IMR-90 (cell line): Measurements from ENCODE around the gene KDM4B. TPM values are rescaled to one million over a fixed set of nuclear protein-coding genes. Genes with fewer than 3 reads are reported as not detected.
A peak's percentile ranks its signal among the peaks of the same experiment; 100 is the strongest.

Experiments used
- ATAC-seq: fragments of 200-7000 bp; cut with Tn5 transposase; 2 replicates; pipeline ENCODE4 v1.9.1; 2020; ENCODE audit warnings: low read depth, mild to moderate bottlenecking, moderate library complexity
- BruUV-seq: library from RNA; stranded (reverse); fragments of 400-500 nt; replicated peaks from 2 replicates; lab custom pipeline; 2021; lab: Mats Ljungman, UMichigan
- CTCF ChIA-PET: fragments of 300-600 bp; formaldehyde crosslinking; extraction: SDS; loops from one replicate; lab custom pipeline; 2021; ENCODE audit warnings: antibody characterized with exemption; lab: Yijun Ruan, JAX
- POLR2A ChIA-PET: fragments of 300-600 bp; sonication (Branson Sonifier 250); formaldehyde crosslinking; loops from one replicate; lab custom pipeline; 2022; ENCODE audit warnings: antibody characterized with exemption; ENCODE audit not compliant: unreplicated experiment; lab: Charles Lee
- DNase-seq: peaks from one replicate; pipeline ENCODE4 v3.0.0; 2013
- H2AFZ ChIP-seq: replicated peaks from 2 replicates; pipeline ENCODE3; 2013; ENCODE audit warnings: low read length, mild to moderate bottlenecking; ENCODE audit not compliant: poor library complexity
- H2AK5ac ChIP-seq: 2 replicates; pipeline ENCODE4 v1.6.1; 2013; ENCODE audit warnings: low read depth, low read length, inconsistent platforms
- H2AK9ac ChIP-seq: replicated peaks from 2 replicates; pipeline ENCODE3; 2013; ENCODE audit warnings: mild to moderate bottlenecking, low read depth, low read length, moderate library complexity; ENCODE audit not compliant: poor library complexity
- H2BK120ac ChIP-seq: 2 replicates; pipeline ENCODE4 v1.6.1; 2013; ENCODE audit warnings: low read depth, low read length, inconsistent platforms
- H2BK15ac ChIP-seq: 3 replicates; pipeline ENCODE4 v1.6.1; 2013; ENCODE audit warnings: low read depth, low read length, inconsistent platforms
- H2BK20ac ChIP-seq: 2 replicates; pipeline ENCODE4 v1.6.1; 2013; ENCODE audit warnings: low read depth, mild to moderate bottlenecking, inconsistent platforms, low read length, moderate library complexity
- H2BK5ac ChIP-seq: 2 replicates; pipeline ENCODE4 v1.6.1; 2013; ENCODE audit warnings: mild to moderate bottlenecking, low read depth, low read length, inconsistent platforms; ENCODE audit not compliant: poor library complexity, severe bottlenecking
- H3K14ac ChIP-seq: replicated peaks from 2 replicates; pipeline ENCODE4 v1.6.1; 2013; ENCODE audit warnings: low read depth, low read length, inconsistent platforms
- H3K18ac ChIP-seq: 2 replicates; pipeline ENCODE4 v1.6.1; 2013; ENCODE audit warnings: low read depth, low read length, control low read depth
- H3K23ac ChIP-seq: 2 replicates; pipeline ENCODE4 v1.6.1; 2013; ENCODE audit warnings: low read depth, low read length, inconsistent platforms
- H3K27ac ChIP-seq: 2 replicates; pipeline ENCODE4 v1.5.1; 2013; ENCODE audit warnings: mild to moderate bottlenecking, control low read depth, low read length; ENCODE audit not compliant: insufficient read depth
- H3K27me3 ChIP-seq: 2 replicates; pipeline ENCODE4 v1.6.1; 2013; ENCODE audit warnings: low read length; ENCODE audit not compliant: control insufficient read depth, insufficient read depth
- H3K36me3 ChIP-seq: 2 replicates; pipeline ENCODE4 v1.6.1; 2013; ENCODE audit warnings: low read length, mixed read lengths; ENCODE audit not compliant: control insufficient read depth, insufficient read depth
- H3K4ac ChIP-seq: 2 replicates; pipeline ENCODE4 v1.6.1; 2013; ENCODE audit warnings: low read depth, low read length, inconsistent platforms
- H3K4me1 ChIP-seq: 2 replicates; pipeline ENCODE4 v1.6.1; 2013; ENCODE audit warnings: low read length, mixed read lengths; ENCODE audit not compliant: control insufficient read depth, insufficient read depth
- H3K4me2 ChIP-seq: 2 replicates; pipeline ENCODE4 v1.6.1; 2013; ENCODE audit warnings: low read depth, mild to moderate bottlenecking, control low read depth, low read length, moderate library complexity
- H3K4me3 ChIP-seq: 2 replicates; pipeline ENCODE4 v1.5.1; 2013; ENCODE audit warnings: low read depth, mild to moderate bottlenecking, control low read depth, low read length, moderate library complexity; ENCODE audit not compliant: insufficient read depth
- H3K56ac ChIP-seq: 2 replicates; pipeline ENCODE4 v1.6.1; 2013; ENCODE audit warnings: low read length, inconsistent platforms; ENCODE audit not compliant: insufficient read depth; ENCODE audit errors: extremely low read depth
- H3K79me1 ChIP-seq, 2 experiments: 2 replicates each; pipeline ENCODE4 v1.6.1; 2013; ENCODE audit warnings: low read length in 2 of 2, inconsistent platforms in 1 of 2, low read depth in 1 of 2
- H3K9ac ChIP-seq: 2 replicates; pipeline ENCODE4 v1.6.1; 2013; ENCODE audit warnings: low read depth, low read length, control low read depth
- H3K9me1 ChIP-seq: 2 replicates; pipeline ENCODE4 v1.6.1; 2013; ENCODE audit warnings: low read length, inconsistent platforms; ENCODE audit not compliant: insufficient read depth
- H3K9me3 ChIP-seq: 2 replicates; pipeline ENCODE4 v1.6.1; 2013; ENCODE audit warnings: low read length; ENCODE audit not compliant: control insufficient read depth, insufficient read depth
- H4K20me1 ChIP-seq: 2 replicates; pipeline ENCODE4 v1.6.1; 2013; ENCODE audit warnings: low read length, inconsistent platforms; ENCODE audit not compliant: insufficient read depth
- H4K5ac ChIP-seq: 2 replicates; pipeline ENCODE4 v1.6.1; 2013; ENCODE audit warnings: mild to moderate bottlenecking, low read depth, low read length, control low read depth
- H4K8ac ChIP-seq, 2 experiments: 2 replicates each; pipeline ENCODE4 v1.6.1; 2013; ENCODE audit warnings: low read depth in 2 of 2, low read length in 2 of 2, control low read depth in 1 of 2, inconsistent platforms in 1 of 2
- H4K91ac ChIP-seq: 2 replicates; pipeline ENCODE4 v1.6.1; 2013; ENCODE audit warnings: low read depth, low read length, inconsistent platforms; ENCODE audit not compliant: insufficient read depth
- BHLHE40 ChIP-seq: fragments of 150-350 bp; IDR thresholded peaks from 2 replicates; pipeline ENCODE4 v1.6.1; 2016; ENCODE audit warnings: mild to moderate bottlenecking, low read depth, low read length
- CEBPB ChIP-seq: IDR thresholded peaks from 2 replicates; pipeline ENCODE4 v1.6.1; 2012; ENCODE audit warnings: low read depth, low read length, improper control_type of control experiment
- CHD1 ChIP-seq: IDR thresholded peaks from 2 replicates; pipeline ENCODE4 v1.6.1; 2012; ENCODE audit warnings: low read depth, low read length, improper control_type of control experiment
- CTCF ChIP-seq: conservative IDR thresholded peaks from 2 replicates; pipeline ENCODE4 v1.5.1; 2012; ENCODE audit warnings: mild to moderate bottlenecking, low read depth, low read length, improper control_type of control experiment
- ELK1 ChIP-seq: fragments of 150-350 bp; IDR thresholded peaks from 2 replicates; pipeline ENCODE4 v1.6.1; 2016; ENCODE audit warnings: low read depth, mild to moderate bottlenecking, low read length, moderate library complexity, borderline replicate concordance
- FOS ChIP-seq: fragments of 150-350 bp; IDR thresholded peaks from 2 replicates; pipeline ENCODE4 v1.6.1; 2016; ENCODE audit warnings: low read depth, low read length
- MAFK ChIP-seq: IDR thresholded peaks from 2 replicates; pipeline ENCODE4 v1.6.1; 2012; ENCODE audit warnings: low read depth, low read length, improper control_type of control experiment
- MAZ ChIP-seq: IDR thresholded peaks from 2 replicates; pipeline ENCODE4 v1.6.1; 2012; ENCODE audit warnings: low read depth, mild to moderate bottlenecking, low read length, improper control_type of control experiment, moderate library complexity, borderline replicate concordance
- MXI1 ChIP-seq: IDR thresholded peaks from 2 replicates; pipeline ENCODE4 v1.6.1; 2012; ENCODE audit warnings: low read depth, mild to moderate bottlenecking, low read length, moderate library complexity, borderline replicate concordance
- NFE2L2 ChIP-seq: fragments of 150-350 bp; IDR thresholded peaks from 2 replicates; pipeline ENCODE4 v1.6.1; 2016; ENCODE audit warnings: low read depth, mild to moderate bottlenecking, low read length
- POLR2A ChIP-seq: IDR thresholded peaks from 2 replicates; pipeline ENCODE4 v1.6.1; 2012; ENCODE audit warnings: mild to moderate bottlenecking, low read depth, low read length
- RAD21 ChIP-seq: IDR thresholded peaks from 2 replicates; pipeline ENCODE4 v1.6.1; 2012; ENCODE audit warnings: low read length, improper control_type of control experiment
- RCOR1 ChIP-seq: IDR thresholded peaks from 2 replicates; pipeline ENCODE4 v1.6.1; 2012; ENCODE audit warnings: mild to moderate bottlenecking, low read length, improper control_type of control experiment; ENCODE audit not compliant: insufficient replicate concordance
- RFX5 ChIP-seq: IDR thresholded peaks from 2 replicates; pipeline ENCODE4 v1.8.0; 2012; ENCODE audit warnings: low read depth, mild to moderate bottlenecking, low read length, moderate library complexity
- SMC3 ChIP-seq: fragments of 150-350 bp; IDR thresholded peaks from 2 replicates; pipeline ENCODE4 v1.6.1; 2016; ENCODE audit warnings: low read depth, mild to moderate bottlenecking, antibody characterized with exemption, low read length, moderate library complexity
- USF2 ChIP-seq: fragments of 150-350 bp; IDR thresholded peaks from 2 replicates; pipeline ENCODE4 v1.6.1; 2017; ENCODE audit warnings: mild to moderate bottlenecking, antibody characterized with exemption, low read length, low read depth
- WGBS, 2 experiments: methylation state at CpG; one replicate each; pipeline versions ENCODE4 v1.1.5 to v1.1.7; 2013; ENCODE audit warnings: missing lambda C conversion rate in 2 of 2; ENCODE audit not compliant: insufficient read length in 1 of 2; ENCODE audit errors: extremely low coverage in 2 of 2; 5-methylcytosine and 5-hydroxymethylcytosine counted together
- dilution Hi-C: fragments of 300-500 bp; cut with HindIII; formaldehyde crosslinking; loops from one replicate; pipeline ENCODE4 v1.14.3; 2018; ENCODE audit warnings: low sequenced_read_pairs; ENCODE audit not compliant: unreplicated experiment
- in situ Hi-C: fragments of 300-500 bp; cut with MboI; formaldehyde crosslinking; loops from 3 replicates; pipeline ENCODE4 v1.14.3; 2019; ENCODE audit warnings: low sequenced_read_pairs, inconsistent platforms, mixed read lengths
- intact Hi-C: fragments of 100-400 bp; cut with micrococcal nuclease; formaldehyde crosslinking; loops from 2 replicates; pipeline ENCODE4 v1.10.0; 2022
- polyA plus RNA-seq, 3 experiments: library from polyadenylated mRNA; depleted of rRNA; stranded (reverse); fragments of >200 nt; gene quantifications; 2 replicates each; pipeline ENCODE4 v1.2.3, GENCODE V29; 2012; ENCODE audit warnings: low replicate concordance in 1 of 3
- total RNA-seq: library from RNA; depleted of rRNA; stranded (reverse); fragments of >200 nt; gene quantifications from 2 replicates; pipeline ENCODE4 v1.2.3, GENCODE V29; 2012

KDM4B gene
- total and polyA plus RNA-seq, 2 of the 4 experiments (the other 2 are of a cell fraction): 5.0 to 17.9 TPM

GRCh38 chr19:5118026-5118425, 149.1 kb downstream of the KDM4B start:
- DNase-seq: no peak
- Histone ChIP-seq H4K8ac (no peak overlapping the region), H3K14ac (no peak overlapping the region), H4K20me1 (peaks cover 11% of the 10 kb centered on the region; the same call in 1 of the 2 replicates), H2AFZ (no peak overlapping the region), H3K9ac (no peak overlapping the region), H3K36me3 (peaks cover 43% of the 10 kb centered on the region), H3K4me1 (no peaks in the 10 kb centered on the region; the same call in 1 of the 2 replicates), H2AK5ac (no peak overlapping the region), H3K27me3 (no peaks in the 10 kb centered on the region), H3K4ac (no peak overlapping the region), H2BK120ac (no peak overlapping the region), H4K5ac (no peak overlapping the region), H2BK5ac (no peak overlapping the region), H2AK9ac (peak overlapping the region; percentile 62), H3K4me2 (no peak overlapping the region), H3K4me3 (no peak overlapping the region), H3K18ac (no peak overlapping the region), H2BK15ac (no peak overlapping the region), H3K9me1 (no peaks in the 10 kb centered on the region), H2BK20ac (no peak overlapping the region), H3K27ac (no peak overlapping the region), H4K91ac (no peak overlapping the region), H3K9me3 (peaks cover 2% of the 10 kb centered on the region; the same call in 1 of the 2 replicates), H3K23ac (no peak overlapping the region), H3K56ac (no peak overlapping the region), H3K79me1 (peaks cover 0 to 6% of the 10 kb centered on the region in 2 experiments; a peak in 1 of 4 replicates)
- no TSS peak for BruUV-seq
- TF ChIP-seq CTCF: no peak
- TF ChIP-seq ELK1: no peak
- TF ChIP-seq POLR2A: no peak
- TF ChIP-seq MAZ: no peak
- no peak for TF ChIP-seq BHLHE40
- TF ChIP-seq RCOR1: no peak
- TF ChIP-seq USF2: no peak
- TF ChIP-seq CHD1: no peak
- no peak for TF ChIP-seq NFE2L2
- no peak for TF ChIP-seq RFX5
- TF ChIP-seq MAFK: no peak
- no peak for TF ChIP-seq RAD21
- no peak for TF ChIP-seq SMC3
- TF ChIP-seq MXI1: no peak
- no peak for TF ChIP-seq FOS
- no peak for TF ChIP-seq CEBPB
- ChIA-PET CTCF (no interaction called here), POLR2A (interaction anchor here (0.6 kb wide), 1 partner anchor 80 kb away, joined by 3 read pairs; no protein-coding TSS in a partner anchor)
- intact Hi-C loops: no loop called here
- dilution Hi-C loops: no loop called here
- ATAC-seq: no peak
- in situ Hi-C loops: no loop called here
- 98% methylated on average over 6 of the region's 16 CpGs; no CpG with 5 or more reads in 1 of the 2 experiments for WGBS, 2 experiments
